ENCODE results near the gene NQO2. TPM values are rescaled to one million over a fixed set of nuclear protein-coding genes. Genes with fewer than 3 reads are reported as not detected.

The NQO2 gene
- total and polyA plus RNA-seq, 7 experiments from 2014 or later = 8.1 to 52.0 (median 26.2) TPM

DNA sequence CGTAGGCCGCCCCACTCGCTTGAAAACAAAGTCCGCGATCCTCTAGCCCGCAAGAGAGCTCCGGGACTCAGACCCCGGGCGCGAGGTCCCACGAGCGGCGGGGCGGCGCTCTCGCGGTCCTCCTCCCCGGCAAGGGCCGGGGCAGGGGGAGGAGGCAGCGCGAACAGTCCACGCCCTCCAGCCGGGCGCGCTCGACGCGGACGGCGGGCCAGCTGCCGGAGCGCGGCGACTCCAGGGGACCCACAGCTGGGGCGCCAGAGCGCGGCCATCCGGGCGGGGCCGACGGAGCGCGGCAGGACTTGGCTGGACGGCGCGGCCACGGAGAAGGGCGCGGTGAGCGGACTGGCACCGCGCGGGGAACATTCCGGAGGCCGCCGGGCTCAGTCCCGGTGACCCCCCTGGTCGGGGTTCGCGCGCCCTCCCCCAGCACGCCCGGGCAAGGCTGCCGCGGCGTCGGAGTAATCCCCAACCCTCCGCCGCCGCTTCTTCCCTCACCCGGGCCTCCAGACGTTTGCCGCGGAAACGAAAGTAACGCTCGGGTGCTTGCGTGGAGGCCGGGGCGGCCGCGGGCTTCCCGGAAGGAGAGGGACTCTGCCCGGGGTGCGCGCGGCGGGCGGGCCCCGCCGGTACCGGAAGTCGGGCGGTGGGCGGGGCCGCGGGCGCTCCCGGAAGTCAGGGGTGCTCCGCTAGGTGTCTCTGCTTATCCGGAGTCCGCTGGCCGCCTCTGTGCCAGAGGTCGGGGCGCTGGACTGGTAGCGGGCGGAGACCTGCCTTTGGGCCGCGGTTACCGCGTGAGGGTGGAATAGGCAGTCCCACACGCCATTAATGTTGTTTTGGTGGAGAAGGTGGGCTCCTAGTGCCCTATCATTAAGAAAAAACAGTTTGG, 68.9 kb downstream of the NQO2 start, which contains the start of gene RIPK1:
Gene RIPK1 (plus strand): TSS at position 166 of the 886 bp plus-strand sequence. CDS start 8,330 bp downstream, outside the sequence.
- Histone ChIP-seq H3K4me3 (ENCODE audit: low read length) (peak within 1 kb of the TSS; percentile 86), H3K27me3 (ENCODE audit: control insufficient read depth in 2 of 2, insufficient read depth in 2 of 2, low read length in 2 of 2) (no peaks in the 10 kb centered on the region), H3K9me3 (ENCODE audit: control insufficient read depth in 2 of 3, low read length in 3 of 3) (no peaks in the 10 kb centered on the region), H3K4me1 (ENCODE audit: control insufficient read depth in 2 of 2, insufficient read depth in 2 of 2, low read length in 2 of 2) (peaks cover 23% of the 10 kb centered on the region in 2 donors), H3K27ac (ENCODE audit: low read depth, low read length) (peak within 1 kb of the TSS; percentile 99), H3K36me3 (ENCODE audit: control insufficient read depth in 2 of 3, insufficient read depth in 3 of 3, low read length in 3 of 3) (peaks cover 0 to 8% (median 0%) of the 10 kb centered on the region in 3 experiments)
- POLR2A ChIA-PET = interaction anchor here (0.6 to 5.5 kb wide), 25 partner anchors 11 to 953 kb away, joined by 3 to 67 read pairs (median 4); partner anchors contain the start of genes BPHL and NQO2
- peaks cover under 1 to 20% (median 5%) of the 10 kb centered on the region in 5 donors for H3K36me3 Mint-ChIP-seq
- no peaks in the 10 kb centered on the region for H3K27me3 Mint-ChIP-seq
- CTCF ChIA-PET = interaction anchor here (0.7 to 1.6 kb wide), 6 partner anchors 11 to 184 kb away, joined by 3 to 5 read pairs (median 4); no protein-coding TSS in a partner anchor
- DNase-seq (peak; percentile 92 to 98 (median 95)), ATAC-seq (peak; percentile 88)
- intact Hi-C loops (cut with micrococcal nuclease) = loop anchor here (1.0 to 10.0 kb wide), 22 partner anchors 36 to 1464 kb away; partner anchors contain the start of genes BPHL (in 2 of the 2), ECI2 (in 2 of the 2), NQO2 (in 2 of the 2) and PSMG4 (in 2 of the 2)
- H3K4me3 Mint-ChIP-seq = peak within 1 kb of the TSS; percentile 91 to 99 (median 96)
- H3K27ac Mint-ChIP-seq = peak within 1 kb of the TSS; percentile 92 to 99 (median 98)
- peaks cover 41 to 83% (median 69%) of the 10 kb centered on the region in 7 donors for H3K4me1 Mint-ChIP-seq
- no peaks in the 10 kb centered on the region for H3K9me3 Mint-ChIP-seq

Other genes with a start within 250 kb of the NQO2 start
- 1 to 10 TPM in 1 of 5 experiments, under 1 TPM in 4; 0.24 to 1.6 (median 0.44) TPM for gene MYLK4, start 249.0 kb upstream of the NQO2 start, total RNA-seq
- gene MYLK4, start 249.0 kb upstream of the NQO2 start, polyA plus RNA-seq = under 1 TPM in 1 of 2 donors, not detected in 1; 0.23 TPM
- 10 to 100 TPM; 31.2 to 47.6 (median 37.8) TPM for gene WRNIP1, start 234.5 kb upstream of the NQO2 start, total RNA-seq
- gene WRNIP1, start 234.5 kb upstream of the NQO2 start, polyA plus RNA-seq = 10 to 100 TPM; 21.8 to 61.8 TPM
- gene SERPINB1, start 158.0 kb upstream of the NQO2 start, total RNA-seq = 100 to 1,000 TPM in 1 of 5 experiments, 10 to 100 TPM in 4; 43.8 to 108 (median 62.5) TPM
- 100 to 1,000 TPM; 129 to 135 TPM for gene SERPINB1, start 158.0 kb upstream of the NQO2 start, polyA plus RNA-seq
- 10 to 100 TPM; 25.1 to 74.4 (median 52.0) TPM for gene SERPINB9, start 96.6 kb upstream of the NQO2 start, total RNA-seq
- gene SERPINB9, start 96.6 kb upstream of the NQO2 start, polyA plus RNA-seq = 10 to 100 TPM; 33.1 to 34.1 TPM
- gene SERPINB6, start 28.3 kb upstream of the NQO2 start, total RNA-seq = 10 to 100 TPM; 19.7 to 60.5 (median 56.4) TPM
- gene SERPINB6, start 28.3 kb upstream of the NQO2 start, polyA plus RNA-seq = 10 to 100 TPM; 77.9 to 94.2 TPM
- 10 to 100 TPM; 20.3 to 34.8 (median 32.4) TPM for gene RIPK1, start 68.6 kb downstream of the NQO2 start, total RNA-seq
- gene RIPK1, start 68.6 kb downstream of the NQO2 start, polyA plus RNA-seq = 10 to 100 TPM; 17.1 to 25.4 TPM
- 10 to 100 TPM in 2 of 5 experiments, 1 to 10 TPM in 3; 7.9 to 18.0 (median 10.0) TPM for gene BPHL, start 118.8 kb downstream of the NQO2 start, total RNA-seq
- gene BPHL, start 118.8 kb downstream of the NQO2 start, polyA plus RNA-seq = 1 to 10 TPM; 9.3 to 9.6 TPM
- gene TUBB2A, start 157.7 kb downstream of the NQO2 start, total RNA-seq = 10 to 100 TPM in 2 of 5 experiments, 1 to 10 TPM in 3; 2.2 to 39.6 (median 3.1) TPM
- 1 to 10 TPM; 1.3 to 5.4 TPM for gene TUBB2A, start 157.7 kb downstream of the NQO2 start, polyA plus RNA-seq
- gene TUBB2B, start 227.8 kb downstream of the NQO2 start, total RNA-seq = 1 to 10 TPM in 1 of 5 experiments, under 1 TPM in 2, not detected in 2; 0.27 to 1.6 (median 0.54) TPM
- gene TUBB2B, start 227.8 kb downstream of the NQO2 start, polyA plus RNA-seq = under 1 TPM in 1 of 2 donors, not detected in 1; 0.18 TPM